ENCODE data around the gene KIF14. TPM values are rescaled to one million over a fixed set of nuclear protein-coding genes. Genes with fewer than 3 reads are reported as not detected.

KIF14 gene
- total RNA-seq, 4 donors from 2014 or later = 0.12 to 0.17 (median 0.13) TPM; not detected in 1

GRCh38 chr1:200518524-200518923, 102.0 kb downstream of the KIF14 start:
- 60 to 85% methylated on average over 1 of the region's 1 CpG for WGBS, 2 donors (ENCODE audit: low coverage in 1 of 2)
- Histone ChIP-seq H3K4me3 (no peak overlapping the region), H3K9me3 (no peaks in the 10 kb centered on the region), H3K27ac (no peak overlapping the region), H3K27me3 (peaks cover 9% of the 10 kb centered on the region), H3K4me1 (no peaks in the 10 kb centered on the region), H3K36me3 (no peaks in the 10 kb centered on the region)
- ATAC-seq = no peak
- TF ChIP-seq CTCF (IDR thresholded peaks at IDR 0.05) (no peak), EP300 (IDR thresholded peaks at IDR 0.05) (no peak), POLR2AphosphoS5 (IDR thresholded peaks at IDR 0.05) (no peak), POLR2A (IDR thresholded peaks at IDR 0.05) (no peak)

- 36 to 50% methylated on average over 3 of the region's 3 CpGs for WGBS, 2 donors (ENCODE audit: low coverage in 1 of 2)
Measured at GRCh38 chr1:200512191-200512590, 108.4 kb downstream of the KIF14 start.

GRCh38 chr1:200510228-200510623, 110.3 kb downstream of the KIF14 start:
- peaks cover 36% of the 10 kb centered on the region for H3K27me3 ChIP-seq
- no peaks in the 10 kb centered on the region for H3K9me3 ChIP-seq
- peak; percentile 76 for ATAC-seq
- no peaks in the 10 kb centered on the region for H3K36me3 ChIP-seq
- WGBS, 2 donors (ENCODE audit: low coverage in 1 of 2) = 20 to 36% methylated on average over 1 to 4 of the region's 4 CpGs
- H3K27ac ChIP-seq = no peak overlapping the region
- H3K4me3 ChIP-seq = no peak overlapping the region
- TF ChIP-seq CTCF (IDR thresholded peaks at IDR 0.05) (peak; percentile 77 to 87 (median 83)), POLR2A (IDR thresholded peaks at IDR 0.05) (no peak), POLR2AphosphoS5 (IDR thresholded peaks at IDR 0.05) (no peak), EP300 (IDR thresholded peaks at IDR 0.05) (no peak)
- H3K4me1 ChIP-seq = no peaks in the 10 kb centered on the region

More at GRCh38 chr1:200512191-200512590, 108.4 kb downstream of the KIF14 start:
- Histone ChIP-seq H3K4me3 (no peak overlapping the region), H3K27ac (no peak overlapping the region), H3K9me3 (no peaks in the 10 kb centered on the region), H3K4me1 (no peaks in the 10 kb centered on the region), H3K36me3 (no peaks in the 10 kb centered on the region), H3K27me3 (peaks cover 29% of the 10 kb centered on the region)
- TF ChIP-seq CTCF (IDR thresholded peaks at IDR 0.05) = no peak
- no peak for TF ChIP-seq EP300 (IDR thresholded peaks at IDR 0.05)
- TF ChIP-seq POLR2A (IDR thresholded peaks at IDR 0.05) = no peak
- TF ChIP-seq POLR2AphosphoS5 (IDR thresholded peaks at IDR 0.05) = no peak
- ATAC-seq = no peak

GRCh38 chr1:200506471-200506870, 114.1 kb downstream of the KIF14 start:
- no peak overlapping the region for H3K27ac ChIP-seq
- WGBS, 2 donors (ENCODE audit: low coverage in 1 of 2) = 90 to 100% methylated on average over 1 to 12 of the region's 12 CpGs

More at GRCh38 chr1:200506471-200506870, 114.1 kb downstream of the KIF14 start:
- Histone ChIP-seq H3K4me3 (no peak overlapping the region), H3K27me3 (peaks cover 31% of the 10 kb centered on the region), H3K9me3 (no peaks in the 10 kb centered on the region), H3K36me3 (no peaks in the 10 kb centered on the region), H3K4me1 (no peaks in the 10 kb centered on the region)
- no peak for ATAC-seq
- TF ChIP-seq POLR2AphosphoS5 (IDR thresholded peaks at IDR 0.05) (no peak), POLR2A (IDR thresholded peaks at IDR 0.05) (no peak), EP300 (IDR thresholded peaks at IDR 0.05) (no peak), CTCF (IDR thresholded peaks at IDR 0.05) (no peak)
